ENCODE data around the gene KCNIP3.
A peak's percentile ranks its signal among the peaks of the same experiment; 100 is the strongest.
"Not testable (repeated sequence)": the region's sequence is repeated elsewhere in the genome, so short reads cannot be mapped to it uniquely, and the experiment has no call there.

Gene KCNIP3

DNA sequence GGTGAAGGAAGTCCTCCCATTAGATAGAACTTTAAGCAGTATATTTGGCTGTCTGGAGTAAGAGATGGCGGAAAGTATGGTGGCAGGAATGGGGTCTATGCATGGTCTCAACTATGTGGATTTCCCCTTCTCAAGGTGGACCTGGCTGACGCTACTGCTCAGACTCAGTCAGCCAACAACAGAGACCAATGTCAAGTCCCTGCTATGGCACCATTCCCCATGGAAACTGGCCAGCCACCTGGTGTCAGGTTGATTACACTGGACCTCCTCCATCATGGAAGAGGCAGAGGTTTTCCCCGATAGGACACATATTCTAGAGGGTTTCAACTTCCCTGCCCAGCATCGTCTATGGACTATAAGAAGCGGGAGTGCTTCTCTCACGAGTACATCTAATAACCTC lies 96.8 kb downstream of the KCNIP3 start:
- no peak for DNase-seq (ENCODE audit: low read depth)
- H3K4me3 ChIP-seq (ENCODE audit: low read length) = no peak overlapping the region
- TF ChIP-seq, protein P1, sequence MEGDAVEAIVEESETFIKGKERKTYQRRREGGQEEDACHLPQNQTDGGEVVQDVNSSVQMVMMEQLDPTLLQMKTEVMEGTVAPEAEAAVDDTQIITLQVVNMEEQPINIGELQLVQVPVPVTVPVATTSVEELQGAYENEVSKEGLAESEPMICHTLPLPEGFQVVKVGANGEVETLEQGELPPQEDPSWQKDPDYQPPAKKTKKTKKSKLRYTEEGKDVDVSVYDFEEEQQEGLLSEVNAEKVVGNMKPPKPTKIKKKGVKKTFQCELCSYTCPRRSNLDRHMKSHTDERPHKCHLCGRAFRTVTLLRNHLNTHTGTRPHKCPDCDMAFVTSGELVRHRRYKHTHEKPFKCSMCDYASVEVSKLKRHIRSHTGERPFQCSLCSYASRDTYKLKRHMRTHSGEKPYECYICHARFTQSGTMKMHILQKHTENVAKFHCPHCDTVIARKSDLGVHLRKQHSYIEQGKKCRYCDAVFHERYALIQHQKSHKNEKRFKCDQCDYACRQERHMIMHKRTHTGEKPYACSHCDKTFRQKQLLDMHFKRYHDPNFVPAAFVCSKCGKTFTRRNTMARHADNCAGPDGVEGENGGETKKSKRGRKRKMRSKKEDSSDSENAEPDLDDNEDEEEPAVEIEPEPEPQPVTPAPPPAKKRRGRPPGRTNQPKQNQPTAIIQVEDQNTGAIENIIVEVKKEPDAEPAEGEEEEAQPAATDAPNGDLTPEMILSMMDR (conservative IDR thresholded peaks at IDR 0.05; ENCODE audit: low read depth, low read length) = no peak

DNA sequence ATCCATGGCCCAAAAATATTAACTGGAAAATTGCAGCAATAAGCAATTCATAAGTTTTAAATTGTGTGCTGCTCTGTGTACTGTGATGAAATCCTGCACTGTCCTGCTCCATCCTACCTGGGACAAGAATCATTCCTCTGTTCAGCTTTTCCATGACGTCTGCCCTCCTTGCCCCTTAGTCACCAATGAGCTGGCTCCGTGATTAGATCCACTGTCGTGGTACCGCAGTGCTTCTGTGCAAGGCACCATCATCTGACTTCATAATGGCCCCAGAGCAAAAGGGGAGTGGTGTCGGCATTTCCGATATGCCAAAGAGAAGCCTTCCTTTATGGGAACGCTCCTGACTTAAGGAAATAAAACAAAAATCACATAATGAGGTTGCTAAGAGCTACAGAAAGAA lies 101.9 kb downstream of the KCNIP3 start:
- H3K4me3 ChIP-seq (ENCODE audit: low read length) = no peak overlapping the region
- no peak for DNase-seq (ENCODE audit: low read depth)

DNA sequence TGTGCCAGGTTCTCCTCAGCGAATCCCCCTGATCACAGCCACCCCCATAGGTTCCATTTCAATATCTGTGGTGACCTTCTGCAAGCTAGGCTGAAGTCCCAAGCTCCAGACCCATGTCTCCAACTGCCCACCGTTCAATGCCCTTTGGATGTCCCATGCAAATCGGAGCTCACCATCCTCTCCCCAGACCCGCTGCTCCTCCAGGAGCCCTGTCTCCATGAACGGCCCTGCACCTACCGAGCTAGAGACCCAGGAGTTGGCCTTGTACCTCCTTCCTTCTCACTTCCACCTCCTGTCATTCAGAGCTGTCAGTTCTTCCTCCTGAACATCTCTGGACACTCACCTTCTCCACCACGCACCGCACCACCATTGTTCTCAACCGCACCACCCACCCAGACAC lies 104.3 kb downstream of the KCNIP3 start:
- H3K4me3 ChIP-seq (ENCODE audit: low read length) = peak overlapping the region; percentile 96
- DNase-seq (ENCODE audit: low read depth) = no peak
- TF ChIP-seq, protein P1 (conservative IDR thresholded peaks at IDR 0.05; ENCODE audit: low read depth, low read length) = no peak

More for the DNA sequence above, 101.9 kb downstream of the KCNIP3 start:
- TF ChIP-seq, protein P1 (conservative IDR thresholded peaks at IDR 0.05; ENCODE audit: low read depth, low read length) = no peak

DNA sequence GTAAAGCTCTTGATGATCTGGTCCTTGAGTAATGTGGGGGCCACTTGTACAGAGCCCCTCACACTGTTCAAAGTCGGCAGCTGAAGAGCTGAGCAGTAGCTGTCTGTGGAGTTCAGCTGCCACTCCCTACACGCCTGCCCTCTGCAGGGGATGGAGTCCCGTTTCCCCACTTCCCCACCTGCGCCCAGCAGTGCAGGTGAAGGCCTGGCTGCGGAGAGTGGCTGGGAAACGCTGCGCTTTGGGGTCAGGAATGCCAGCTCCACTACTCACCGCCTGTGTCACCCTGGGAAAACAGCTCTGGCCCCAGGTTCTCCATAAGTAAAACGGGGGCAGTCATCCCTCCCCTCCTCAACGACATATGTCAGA lies 104.8 kb downstream of the KCNIP3 start:
- DNase-seq (ENCODE audit: low read depth) = not testable (repeated sequence)
- H3K4me3 ChIP-seq (ENCODE audit: low read length) = peak overlapping the region; percentile 96

DNA sequence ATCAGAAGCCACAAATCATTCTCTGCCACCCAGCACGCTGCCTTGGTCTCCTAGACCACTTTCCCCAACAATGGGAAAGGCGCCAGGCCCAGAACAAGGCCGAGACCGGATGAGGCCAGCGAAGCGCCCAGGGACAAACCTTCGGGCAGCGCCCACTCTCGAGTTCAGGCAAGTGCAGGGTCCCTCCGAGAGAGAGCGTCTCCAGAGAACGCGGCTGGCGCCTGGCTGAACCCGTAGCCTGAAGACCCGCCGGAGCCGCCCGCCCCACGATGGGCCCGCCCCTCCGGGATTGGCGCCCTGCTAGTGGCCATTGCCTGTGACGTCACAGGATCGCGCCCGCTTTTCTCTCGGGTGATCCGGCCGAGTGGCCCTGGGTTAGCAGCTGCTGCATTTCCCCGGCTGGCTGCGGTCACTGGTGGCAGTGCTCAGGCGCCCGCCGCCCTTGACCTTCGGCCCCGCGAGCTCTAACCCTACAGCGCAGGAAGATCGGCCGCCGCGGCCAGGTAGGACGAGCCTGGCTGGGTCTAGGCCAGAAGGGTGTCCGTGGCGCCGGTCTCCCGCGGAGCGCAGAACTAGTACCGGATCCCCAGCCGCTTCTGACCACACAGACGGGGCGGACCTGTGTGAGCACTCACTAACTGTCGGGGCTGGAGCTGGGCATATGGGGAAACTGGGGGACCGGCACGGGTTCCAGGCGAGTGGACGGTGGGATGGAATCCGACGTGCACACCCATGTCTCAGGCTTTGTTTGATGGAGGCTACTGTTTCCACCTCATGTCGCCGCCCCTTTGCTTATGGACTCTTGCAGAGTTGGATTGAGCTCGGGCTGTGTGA lies 105.4 kb downstream of the KCNIP3 start, which contains the start of gene FAHD2A:
FAHD2A (plus strand) TSS at position 339 of the 834 bp plus-strand sequence. CDS start 2,851 bp downstream, outside the sequence.
- DNase-seq (ENCODE audit: low read depth) = peak; percentile 51
- peak within 1 kb of the TSS; percentile 96 for H3K4me3 ChIP-seq (ENCODE audit: low read length)
- TF ChIP-seq, protein P1 (conservative IDR thresholded peaks at IDR 0.05; ENCODE audit: low read depth, low read length) = no peak

DNA sequence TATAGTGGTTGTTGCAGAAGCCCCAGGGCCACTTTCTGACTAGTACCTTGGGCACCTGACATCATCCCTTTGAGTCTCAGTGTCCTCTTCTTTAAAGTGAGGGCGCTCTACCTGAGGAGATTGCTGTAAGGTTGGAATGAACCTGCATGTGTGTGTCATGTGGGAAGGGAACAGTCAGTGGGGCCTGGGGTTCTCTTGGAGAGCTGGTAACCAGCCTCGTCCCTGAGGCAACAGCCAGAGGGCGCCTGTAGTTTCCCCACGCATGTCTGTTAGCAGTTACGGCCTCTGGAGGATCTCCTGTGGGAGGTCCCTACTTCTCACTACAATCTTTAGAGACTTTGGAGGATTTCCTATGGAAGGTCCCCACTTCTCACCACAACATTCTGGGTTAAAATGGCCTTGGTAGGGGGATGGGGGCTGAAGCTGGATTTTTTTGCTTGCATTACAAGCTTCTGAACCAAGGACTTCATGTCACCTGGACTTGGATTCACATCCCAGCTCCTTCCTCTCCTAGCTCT lies 106.1 kb downstream of the KCNIP3 start:
- DNase-seq (ENCODE audit: low read depth) = not testable (repeated sequence)
- TF ChIP-seq, protein P1 (conservative IDR thresholded peaks at IDR 0.05; ENCODE audit: low read depth, low read length) = peak; percentile 53

DNA sequence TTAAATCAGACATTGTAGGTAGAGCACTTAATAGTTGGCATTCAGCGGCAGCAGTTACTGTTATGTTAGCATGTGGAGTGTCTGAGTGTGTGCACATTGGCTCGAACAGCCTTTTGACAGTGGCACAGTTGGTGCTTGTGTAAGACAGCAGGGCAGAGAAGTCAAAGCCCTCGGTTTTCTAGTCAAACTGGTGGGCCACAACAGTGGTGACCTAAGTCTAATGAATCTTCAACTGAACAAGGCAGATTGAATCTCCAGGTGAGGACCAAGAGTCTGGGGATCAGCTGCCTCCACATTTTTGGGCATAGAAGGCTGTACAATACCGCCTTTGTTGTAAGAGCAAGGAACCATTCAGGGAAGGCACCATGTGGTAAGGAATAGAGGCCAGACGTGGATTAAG lies 106.7 kb downstream of the KCNIP3 start:
- not testable (repeated sequence) for DNase-seq (ENCODE audit: low read depth)
- peak overlapping the region; percentile 96 for H3K4me3 ChIP-seq (ENCODE audit: low read length)

More for the DNA sequence above, 106.1 kb downstream of the KCNIP3 start:
- peak overlapping the region; percentile 96 for H3K4me3 ChIP-seq (ENCODE audit: low read length)

DNA sequence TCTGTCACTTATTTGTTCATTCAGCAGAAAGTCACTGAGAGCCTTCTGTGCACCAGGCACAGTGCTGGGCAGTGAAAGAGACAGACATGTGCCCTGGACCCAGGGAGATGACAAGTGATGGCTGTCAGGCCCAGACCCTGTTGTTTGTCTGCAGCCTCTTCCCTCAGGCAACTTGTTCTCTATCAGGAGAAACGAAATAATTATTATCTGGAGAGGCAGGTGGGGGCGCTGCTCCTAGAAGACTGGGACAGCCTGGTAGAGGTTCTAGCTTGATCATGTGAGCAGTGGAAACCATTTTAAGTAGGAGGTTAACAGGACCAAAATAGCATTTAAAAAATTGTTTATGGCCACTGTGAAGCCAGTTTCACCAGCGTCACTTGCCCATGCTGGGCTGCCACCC lies 107.5 kb downstream of the KCNIP3 start:
- not testable (repeated sequence) for DNase-seq (ENCODE audit: low read depth); H3K4me3 ChIP-seq (ENCODE audit: low read length)

DNA sequence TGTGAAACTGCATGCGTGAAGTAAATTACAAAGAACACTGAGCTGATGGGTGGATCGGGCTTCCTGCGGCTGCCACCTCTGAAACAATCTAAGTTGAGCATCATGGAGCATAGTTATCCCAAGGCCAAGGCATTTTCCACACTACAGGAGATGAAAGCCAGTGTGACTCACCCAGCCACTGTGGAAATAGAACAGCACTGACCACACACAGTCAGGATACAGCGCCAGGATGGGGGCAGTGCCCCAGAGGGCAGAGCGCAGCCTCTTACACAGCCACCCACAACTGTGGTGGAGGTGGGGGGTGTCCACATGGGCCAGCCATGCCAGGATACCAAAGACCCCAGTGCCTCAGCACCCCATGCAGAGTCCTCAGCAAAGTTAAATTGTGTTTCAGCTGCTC lies 114.1 kb downstream of the KCNIP3 start:
- not testable (repeated sequence) for DNase-seq (ENCODE audit: low read depth); H3K4me3 ChIP-seq (ENCODE audit: low read length)
